NCI-H146 (cell line): ENCODE data around the gene ZIC1.

Source experiments
- DNase-seq: peaks from one replicate; lab custom pipeline; 2025; lab: John Stamatoyannopoulos, UW

Gene ZIC1

DNA sequence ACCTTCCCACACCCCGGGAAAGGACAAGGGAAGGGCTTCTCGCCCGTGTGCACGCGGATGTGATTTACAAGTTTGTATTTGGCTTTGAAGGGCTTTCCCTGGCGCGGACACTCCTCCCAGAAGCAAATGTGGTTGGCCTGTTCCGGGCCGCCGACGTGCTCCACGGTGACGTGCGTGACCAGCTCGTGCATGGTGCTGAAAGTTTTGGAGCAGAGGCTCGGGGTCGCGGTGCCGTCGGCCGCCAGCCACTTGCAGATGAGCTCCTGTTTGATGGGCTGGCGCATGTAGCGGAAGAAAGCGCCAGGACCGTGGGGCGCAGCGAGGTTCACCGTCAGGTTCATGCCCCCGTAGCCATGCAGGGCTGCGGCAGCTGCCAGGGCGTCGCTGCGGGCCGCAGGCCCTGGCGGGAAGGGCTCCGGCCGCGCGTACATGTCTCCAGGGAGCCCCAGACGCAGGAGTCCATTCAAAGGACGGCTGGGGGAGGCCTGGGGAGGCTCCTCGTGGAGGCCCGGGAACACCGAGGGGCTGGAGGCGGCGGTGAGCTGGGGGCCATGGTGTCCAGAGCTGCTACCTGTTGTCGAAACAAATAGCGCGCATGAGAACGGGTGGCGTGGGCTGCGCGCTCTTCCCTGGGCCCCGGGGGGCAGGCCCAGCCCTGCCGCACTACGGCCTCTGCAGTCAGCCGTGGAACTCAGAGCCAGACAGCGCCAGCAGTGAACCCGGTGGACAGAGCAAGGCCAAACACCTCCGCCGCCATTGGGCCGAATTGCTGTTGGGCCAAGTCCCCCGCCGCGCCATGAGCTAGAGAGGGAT lies 13.1 kb upstream of the ZIC1 start:
- DNase-seq, result no peak

DNA sequence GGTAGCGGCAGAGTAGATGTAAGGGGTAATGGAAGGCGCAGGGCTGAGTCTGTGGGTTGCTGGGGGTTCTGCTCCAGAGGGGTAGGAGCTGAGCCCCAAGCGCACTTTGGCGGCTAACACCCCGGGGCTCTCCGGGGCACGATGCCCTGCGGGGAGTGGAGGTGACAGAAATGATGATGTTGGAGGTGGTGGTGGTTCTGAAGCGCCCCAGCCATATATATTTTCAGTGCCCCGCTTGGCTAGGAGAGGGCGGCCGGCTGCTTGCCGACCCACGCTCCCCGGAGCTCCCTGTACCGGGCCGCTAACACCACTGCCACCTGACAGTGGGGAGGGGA lies 12.5 kb upstream of the ZIC1 start:
- no peak for DNase-seq

DNA sequence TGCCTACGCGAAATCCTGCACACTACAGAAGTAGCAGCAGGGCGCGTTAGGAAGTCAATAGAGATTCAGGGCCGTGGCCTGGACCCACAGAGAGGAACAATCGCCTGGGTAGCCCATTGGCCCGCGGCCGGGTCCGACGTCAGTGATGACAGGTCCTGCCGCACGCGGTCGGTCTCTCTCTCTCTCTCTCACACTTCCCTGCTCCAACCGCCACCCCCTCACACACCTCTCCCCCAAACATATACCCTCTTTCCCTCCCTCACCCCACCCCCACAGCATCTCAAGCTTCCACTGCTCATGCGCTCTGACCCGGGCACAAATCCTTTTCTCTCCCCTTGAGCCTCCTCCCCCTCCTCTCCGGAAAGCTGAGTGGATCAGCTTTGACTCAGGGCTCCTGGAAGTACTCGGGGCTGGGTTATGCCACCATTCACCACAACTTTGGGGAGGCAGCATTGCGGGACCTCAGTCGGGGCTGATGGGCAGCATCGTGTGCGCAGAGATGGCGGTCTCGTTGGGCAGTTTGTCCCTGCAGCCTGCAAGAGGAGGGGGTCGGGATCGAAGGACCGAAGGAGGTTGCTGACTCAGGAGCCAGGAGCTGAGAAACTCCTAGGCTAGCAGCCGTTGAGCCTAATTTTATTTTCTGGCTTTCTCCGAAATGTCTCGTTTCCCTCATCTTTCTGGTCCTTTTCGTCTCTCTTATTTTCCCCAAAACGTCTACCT lies 11.8 kb upstream of the ZIC1 start:
- no peak for DNase-seq

DNA sequence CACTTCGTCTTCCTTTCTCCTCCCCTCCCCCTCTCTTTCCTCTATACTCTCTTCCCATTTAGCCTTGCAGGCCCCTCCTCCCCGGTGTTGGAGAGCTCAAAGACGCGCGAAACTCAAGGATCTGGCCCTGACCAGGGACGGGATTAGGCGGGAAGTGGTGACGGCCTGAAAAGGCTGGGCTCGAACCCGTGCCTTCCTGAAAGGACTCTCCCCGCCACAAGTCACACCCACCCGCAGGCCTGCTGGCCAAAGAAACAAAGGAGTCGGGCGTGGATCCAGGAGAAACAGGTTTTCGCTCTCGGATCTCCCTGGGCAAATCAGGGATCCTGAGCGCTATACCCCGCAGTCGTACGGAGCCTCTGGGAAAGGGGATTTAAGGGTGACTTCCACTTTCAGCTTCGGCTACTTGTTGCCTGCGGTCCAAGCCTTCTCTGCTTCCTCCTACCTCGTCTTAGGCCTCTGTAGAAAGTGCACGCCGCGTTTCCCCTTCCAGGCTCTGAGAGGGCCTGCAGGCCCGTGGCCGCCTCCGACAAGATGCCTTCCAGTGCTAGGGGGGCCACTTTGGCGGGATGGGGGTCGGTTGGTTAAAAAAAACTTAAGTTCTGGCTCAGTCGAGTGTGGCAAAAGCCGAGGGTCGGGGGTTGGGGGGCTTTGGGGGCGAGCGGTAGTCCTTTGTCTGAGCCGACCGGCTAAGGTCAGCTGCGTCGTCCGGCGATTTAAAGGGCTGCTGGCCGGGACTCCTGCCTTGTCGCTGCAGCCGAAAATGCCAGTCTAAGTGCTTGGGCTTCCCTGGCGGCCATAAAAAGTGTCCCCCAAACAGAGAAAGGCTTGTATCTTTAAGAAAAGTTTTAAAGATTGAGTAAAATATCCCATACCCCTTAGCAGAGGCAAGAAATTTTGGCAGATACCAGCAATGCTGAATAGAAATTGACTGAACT lies 11.0 kb upstream of the ZIC1 start:
- DNase-seq, result no peak

DNA sequence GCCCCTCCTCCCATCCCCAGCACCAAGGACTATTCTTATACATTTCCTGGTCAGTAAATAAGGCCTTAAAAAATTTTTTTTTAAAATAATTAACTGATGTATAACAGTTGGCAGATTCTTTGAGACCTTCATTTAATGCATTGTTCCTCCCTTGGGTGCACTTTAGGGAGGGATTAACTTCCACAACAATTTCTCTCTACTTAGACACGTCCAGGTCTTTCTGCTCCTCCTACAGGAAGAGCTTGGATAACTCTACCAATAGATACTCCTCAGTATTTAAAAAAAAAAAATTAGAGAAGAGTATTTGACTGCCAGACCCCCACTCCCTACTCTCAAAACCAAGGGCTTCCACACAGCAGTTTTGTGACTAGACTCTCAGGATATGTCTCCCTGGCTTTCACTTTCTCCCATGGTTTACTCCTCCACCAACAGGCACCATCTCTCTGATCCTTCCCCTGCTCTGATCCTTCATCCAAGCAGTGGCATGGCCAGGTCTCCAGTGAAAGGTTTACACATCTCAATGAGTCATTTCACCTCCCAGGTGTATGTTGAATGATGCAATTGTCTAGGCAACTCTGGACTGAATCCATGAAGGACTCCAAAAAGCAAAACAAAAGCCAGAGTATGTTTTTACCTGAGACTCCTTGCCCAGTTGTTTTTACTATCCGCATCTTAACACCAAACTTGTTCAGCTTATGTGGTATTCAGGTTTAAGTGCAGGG lies 10.2 kb upstream of the ZIC1 start:
- DNase-seq, result peak; percentile 24

DNA sequence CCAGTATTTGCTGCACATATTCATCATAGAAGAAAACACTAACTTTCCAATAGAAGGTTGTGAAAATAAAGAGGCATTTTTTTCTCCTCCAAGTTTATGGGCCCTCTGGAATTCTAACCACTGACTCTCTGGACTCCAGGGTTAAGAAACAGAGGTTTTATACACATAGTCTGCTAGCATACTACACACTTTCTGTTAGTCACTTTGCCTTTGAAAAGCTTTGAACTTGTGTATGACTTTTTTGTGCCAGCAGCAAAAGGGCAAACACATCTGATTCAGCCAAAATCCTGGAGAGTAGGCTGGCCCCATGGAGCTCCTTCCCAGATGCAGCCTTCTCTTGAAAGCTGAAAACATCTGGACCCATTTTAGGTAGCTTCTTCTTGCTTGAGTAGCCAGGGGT lies 9.1 kb upstream of the ZIC1 start:
- DNase-seq, result no peak

DNA sequence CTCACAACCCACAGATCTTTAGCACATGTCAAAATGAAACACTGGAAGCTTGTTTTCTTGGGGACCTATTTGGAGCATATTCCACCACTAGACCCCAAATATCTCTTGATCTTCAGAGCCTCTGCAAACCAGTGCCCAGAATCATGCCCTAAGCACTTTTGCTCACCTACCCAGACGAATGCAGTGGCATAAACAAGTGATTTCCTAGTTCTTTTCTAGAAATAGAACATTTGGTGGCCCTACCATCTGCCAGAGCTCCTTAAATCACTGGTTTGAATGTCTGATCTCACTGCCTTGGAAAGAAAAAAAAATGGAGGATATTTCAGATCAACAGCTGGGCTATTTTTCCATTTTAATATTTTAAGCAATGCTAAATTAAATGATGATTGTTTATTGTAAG lies 8.2 kb upstream of the ZIC1 start:
- no peak for DNase-seq

DNA sequence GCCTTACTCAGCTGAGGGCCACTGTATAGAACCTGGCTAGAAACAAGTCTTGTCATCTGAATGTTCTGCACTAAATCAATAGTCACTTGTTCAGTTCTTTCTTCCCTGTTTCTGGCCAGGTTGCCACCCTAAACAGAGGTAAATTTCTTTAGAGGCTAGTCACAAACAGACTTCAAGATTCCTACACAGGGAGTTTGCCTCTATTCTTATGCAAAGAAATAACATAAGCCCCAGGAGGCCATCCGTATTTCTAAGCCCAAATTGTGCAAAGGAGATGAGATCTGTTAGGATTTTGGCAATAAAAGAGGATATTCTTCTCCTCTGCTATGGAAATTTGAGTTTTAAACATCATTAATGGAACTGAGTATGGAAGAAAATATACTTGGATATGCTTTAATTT lies 7.7 kb upstream of the ZIC1 start:
- DNase-seq, result no peak

DNA sequence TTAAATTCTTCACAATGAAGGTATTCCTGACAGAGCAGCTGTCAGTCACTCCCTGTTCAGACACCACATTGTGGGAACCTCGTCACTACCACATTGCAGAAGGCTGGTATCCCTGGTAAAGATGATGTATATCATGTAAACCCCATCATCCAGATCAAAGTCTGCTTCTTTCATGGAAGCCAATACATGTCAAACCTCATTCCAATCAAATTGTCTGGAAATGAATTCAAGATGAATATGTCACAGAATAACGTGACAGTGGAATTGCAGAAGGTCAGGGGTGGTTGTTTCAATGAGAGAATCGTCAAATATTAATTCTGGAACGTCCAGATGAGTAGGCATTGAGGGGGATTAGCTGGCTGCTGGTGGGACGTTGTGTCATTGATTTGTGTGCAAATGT lies 7.0 kb upstream of the ZIC1 start:
- DNase-seq, result no peak

DNA sequence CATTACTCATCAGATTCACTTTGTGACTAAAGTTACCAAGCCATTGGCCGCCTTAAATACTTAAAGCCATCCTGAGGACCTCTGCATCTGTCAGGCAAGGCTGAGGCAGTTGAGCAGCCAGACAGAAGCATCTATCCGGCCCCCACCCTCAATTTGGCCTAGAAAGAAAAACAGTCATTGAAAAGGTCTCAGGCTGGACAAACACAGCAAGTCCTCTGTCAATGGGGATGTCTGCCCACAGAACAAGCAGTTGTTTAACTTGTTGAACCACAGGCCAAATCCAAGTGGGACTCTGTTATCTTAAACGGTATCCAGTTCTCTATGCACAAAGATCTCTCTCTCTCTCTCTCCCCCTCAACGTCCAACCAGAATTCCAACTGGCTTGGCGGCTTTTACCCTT lies 5.7 kb upstream of the ZIC1 start:
- no peak for DNase-seq

DNA sequence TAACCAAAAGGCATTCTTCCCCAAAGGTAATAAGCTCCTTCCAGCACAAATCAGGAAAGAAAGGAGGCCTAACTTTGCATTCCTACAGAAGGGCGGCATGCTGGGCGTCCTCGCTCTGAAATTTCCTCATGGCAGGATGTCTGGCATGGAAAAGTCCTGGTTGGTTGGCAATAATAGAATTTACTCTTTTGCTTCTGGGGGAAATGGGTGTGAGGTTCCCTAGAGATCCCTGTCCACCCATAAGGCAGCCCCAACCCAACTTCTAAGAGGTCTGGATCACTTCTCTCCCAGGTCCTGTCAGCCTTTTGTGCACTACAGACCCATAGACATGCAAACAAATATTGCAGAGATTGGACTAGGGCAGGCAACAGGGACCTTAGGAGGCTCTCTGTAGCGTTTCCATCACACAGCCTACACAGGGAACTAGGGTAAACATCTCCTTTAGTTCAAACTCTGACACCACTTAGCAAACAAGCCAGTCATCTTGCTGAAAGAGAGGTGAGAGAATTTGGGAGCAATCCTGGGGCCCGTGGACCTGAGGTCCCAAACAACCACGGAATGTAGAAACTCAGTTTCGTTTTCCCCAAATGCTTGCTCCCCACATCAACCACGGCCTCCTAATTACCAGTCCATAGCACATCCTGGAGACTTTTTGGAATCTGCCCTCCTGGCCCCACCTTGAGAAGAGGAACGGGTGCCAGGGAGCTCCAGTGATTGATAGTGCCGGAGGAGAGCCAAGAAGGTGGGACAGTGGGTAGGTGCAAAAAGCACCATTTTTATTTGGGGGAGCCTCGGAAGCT lies 5.0 kb upstream of the ZIC1 start:
- no peak for DNase-seq

DNA sequence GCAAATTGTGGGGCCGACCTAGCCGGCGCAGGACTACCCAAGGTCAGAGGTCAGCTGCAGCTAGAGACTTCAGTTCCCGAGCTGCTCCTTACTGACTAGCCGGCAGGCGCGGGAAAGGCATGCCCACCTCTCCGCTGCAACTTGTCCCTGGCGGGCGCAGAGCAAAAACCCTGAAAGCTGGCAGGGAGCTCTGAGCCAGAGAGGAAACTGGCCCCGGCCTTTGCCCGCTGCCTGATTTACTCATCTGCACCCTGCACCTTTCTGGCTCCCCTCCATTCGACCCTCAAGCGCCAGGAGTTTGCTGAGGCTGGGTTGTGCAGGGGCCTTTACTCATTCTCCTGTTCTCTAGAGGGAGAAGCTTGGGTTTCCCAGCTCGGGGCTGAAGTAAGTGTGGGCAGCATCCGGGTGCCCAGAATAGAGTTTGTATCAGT lies 4.3 kb upstream of the ZIC1 start:
- no peak for DNase-seq

DNA sequence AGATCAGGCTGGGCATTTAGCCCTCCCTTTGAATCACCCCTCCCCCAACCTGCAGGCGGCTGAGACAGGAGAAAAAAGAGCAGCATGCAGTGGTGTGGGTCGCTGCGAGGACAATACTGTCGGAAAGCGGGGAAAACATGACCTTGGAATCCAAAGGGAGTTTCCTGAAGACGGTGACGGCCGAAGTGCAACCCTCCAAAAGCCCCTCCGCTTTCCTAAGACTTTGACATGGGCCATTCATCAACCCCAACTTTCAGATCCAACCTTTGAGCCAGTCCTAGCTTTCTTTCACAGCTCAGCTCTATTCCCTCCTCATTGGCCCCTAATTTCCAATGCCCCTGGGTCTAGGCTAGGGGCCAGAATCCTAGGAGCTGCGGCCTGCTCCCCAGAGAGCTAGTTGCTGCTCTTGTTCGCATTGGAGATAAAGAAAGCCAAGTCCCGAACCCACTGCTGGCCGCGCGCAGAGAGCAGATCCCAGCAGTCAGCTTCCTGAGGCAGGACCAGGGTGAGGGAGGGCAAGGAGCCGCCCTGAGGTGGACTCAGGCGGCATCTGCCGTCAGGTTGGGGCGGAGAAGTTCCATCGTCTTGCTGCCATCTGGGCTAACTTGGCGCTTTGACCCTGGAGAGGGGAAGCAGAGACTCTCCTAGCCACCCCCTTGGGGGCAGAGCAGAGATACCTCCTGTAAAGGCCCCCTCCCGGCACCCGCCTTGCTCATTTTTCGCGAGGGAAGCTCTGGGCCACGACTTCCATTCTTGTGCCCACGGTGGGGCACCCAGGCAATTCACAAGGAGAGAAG lies 3.7 kb upstream of the ZIC1 start:
- DNase-seq, result no peak

DNA sequence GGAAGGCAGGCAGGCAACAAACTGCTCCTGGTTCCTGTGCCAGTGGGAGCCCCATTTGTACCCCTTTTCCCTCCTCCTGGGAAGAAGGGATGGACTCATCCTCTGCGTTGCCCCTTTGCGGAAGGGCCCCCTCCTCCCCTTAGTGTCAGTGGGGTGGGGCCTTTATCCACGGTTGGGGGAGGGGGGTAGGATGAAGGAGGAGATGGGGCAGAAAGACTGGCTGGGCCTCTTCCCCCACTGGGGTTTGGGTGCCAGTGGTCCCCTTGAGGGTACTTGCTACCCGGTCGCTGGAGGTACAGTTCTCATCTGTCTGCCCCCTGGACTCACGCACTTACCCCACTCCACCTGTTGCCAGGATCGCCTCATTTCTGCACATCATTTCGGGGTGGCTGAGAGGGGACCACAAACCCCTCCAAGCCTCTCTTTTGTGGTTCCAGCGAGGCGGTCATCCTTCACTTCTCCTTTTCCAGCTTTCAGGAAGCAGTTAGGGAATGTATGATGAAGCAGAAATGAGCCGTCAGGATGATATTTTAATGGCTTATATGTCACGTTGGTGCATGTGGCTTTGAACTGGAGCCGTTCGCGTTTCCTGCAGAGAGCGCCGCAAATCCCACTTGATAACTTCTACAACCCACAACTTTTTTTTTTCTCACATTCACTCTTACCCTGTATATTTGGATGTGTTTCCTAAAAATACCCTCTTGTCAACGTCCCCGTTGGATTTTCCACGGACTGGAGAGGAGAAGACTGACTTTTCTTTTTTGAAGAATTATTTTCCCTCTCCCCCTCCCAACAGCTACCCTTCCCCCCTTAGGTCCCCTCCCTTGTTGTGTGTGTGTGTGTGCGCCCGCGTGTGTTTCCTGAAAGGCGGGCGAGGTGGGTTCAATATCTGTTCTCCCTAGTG lies 2.9 kb upstream of the ZIC1 start, which contains the start of gene ZIC4:
TSS of gene ZIC4 (minus strand) at position 516 of the 904 bp plus-strand sequence. CDS start 3,746 bp downstream, outside the sequence.
- DNase-seq, result no peak

DNA sequence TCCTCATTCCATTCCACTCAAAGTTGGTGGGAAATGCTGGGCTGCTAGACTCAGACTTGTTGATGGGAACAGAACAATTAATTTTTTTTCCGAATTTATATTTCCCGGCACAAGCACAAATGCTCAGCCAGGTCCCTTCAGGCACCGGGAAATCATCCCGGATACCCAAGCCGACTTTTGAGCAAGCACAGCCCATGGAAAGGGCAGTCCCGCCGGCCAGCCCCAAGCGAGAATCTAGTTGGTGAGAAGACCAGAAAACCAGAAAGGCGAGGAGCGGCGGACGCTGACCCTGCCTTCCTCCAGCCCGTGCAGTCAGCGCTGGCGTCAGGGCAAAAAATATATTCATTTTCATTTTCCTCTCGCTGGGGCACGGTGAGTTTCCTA lies 2.1 kb upstream of the ZIC1 start:
- DNase-seq, result no peak

DNA sequence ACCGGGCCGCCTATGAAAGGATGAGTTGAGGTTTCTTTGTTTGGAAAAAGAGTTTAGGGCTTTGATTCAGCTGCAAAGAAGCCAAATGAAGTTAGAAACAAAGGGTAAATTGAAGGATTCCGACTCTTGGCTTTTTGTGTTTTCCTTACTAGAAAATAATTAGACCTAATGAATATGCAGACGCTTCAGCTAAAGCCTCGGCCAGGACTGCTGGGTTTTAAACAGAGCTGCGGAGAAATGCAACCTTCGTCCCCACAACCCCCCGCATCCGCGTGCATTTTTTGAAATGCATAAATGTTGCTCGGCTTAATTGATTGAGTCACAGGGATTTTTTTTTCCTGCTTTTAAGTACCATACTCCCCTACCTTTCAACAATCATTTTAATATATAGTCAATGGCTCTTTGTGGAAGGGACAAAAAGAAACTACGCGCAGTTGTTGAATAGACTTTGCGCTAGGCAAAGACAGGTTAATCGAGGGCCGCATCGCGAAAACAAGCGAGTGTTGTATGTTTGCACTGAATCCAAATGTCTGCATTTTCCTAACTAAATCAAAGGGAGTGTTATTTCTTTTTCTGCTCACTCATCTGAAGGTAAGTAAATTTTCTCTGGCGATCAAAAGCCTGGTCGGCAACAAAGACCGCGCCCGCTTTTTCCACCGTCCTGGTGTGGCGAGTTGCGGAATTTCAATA lies 1.5 kb upstream of the ZIC1 start:
- DNase-seq, result no peak

DNA sequence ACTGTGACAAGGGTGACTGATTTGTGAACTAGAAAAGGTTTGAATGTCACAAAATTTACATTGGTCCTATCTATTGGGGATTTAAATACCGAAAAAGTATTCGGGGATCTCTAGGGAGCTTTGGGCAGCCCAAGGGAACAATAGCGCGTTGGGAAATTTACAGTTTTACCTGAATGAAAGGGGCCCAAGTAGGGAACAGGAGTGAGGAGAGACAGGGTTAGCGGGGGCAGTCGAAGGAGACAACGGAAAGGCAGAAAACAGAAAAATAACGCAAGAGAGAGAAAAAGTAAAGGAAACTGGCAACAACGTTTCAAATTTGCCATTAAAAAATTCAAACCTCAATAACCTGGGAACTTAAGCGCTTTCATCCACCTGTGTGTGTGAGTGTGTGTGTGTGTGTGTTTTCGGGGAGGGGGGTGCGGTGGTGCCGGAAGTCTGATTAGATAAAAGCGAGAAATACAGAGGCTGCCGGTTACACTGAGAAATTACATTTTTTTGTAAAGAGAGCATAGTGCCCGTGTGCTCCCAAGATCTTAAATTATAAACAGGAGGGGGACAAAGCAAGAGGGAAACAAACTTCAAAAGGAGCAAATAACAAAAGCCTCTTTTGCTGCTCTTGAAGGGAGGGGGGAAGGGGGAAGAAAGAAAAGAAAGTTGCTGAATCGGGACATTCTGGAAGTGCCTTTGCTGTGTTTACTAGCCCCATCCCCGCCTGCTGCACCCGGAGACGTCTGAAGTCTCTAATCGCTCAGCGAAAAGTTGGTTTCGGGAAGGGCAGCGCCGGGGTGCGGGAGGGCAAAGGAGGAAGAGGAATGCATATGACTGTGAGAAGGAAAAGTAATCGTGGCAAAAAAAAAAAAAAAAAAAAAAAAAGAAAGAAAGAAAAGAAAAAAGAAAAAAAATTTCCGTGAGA lies 721 bp upstream of the ZIC1 start:
- no peak for DNase-seq
